ENCODE measurements around the gene ATPAF1.

ATPAF1 gene

DNA sequence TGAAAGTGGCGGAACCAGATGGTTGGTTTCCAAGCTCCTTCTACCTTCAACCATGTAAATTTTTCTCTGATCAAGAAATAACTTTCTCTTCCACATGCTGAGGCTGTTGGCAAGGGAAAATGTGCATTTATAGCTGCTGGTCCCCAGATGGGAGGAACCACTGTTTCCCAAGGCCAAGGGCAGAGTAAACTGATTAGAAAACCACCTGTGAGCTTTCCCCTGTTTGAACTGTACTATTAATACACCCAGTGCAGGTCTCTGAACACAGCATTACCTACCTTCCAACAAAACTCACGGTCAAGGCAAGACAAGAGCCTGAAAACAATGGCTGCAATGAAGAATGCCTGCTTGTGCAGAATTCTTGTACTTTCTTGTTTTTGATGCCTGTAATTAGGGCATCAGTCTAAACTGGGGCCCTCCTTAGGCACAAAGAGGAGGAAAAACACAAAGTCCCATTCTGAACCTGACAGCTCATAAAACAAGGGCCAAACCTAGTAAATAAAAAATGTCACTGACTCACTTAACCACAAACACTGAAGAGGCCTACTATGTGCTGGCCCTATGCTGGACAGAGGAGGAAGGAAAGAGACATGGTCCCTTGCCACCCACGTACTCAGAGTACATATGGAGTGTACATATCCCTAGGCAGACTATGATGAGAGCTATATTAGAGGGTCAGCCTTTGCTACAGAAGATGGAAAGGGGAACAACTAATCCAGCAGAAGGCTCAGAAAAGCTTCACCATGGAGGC is 66.7 kb downstream of the ATPAF1 start:
- H3K4me2 ChIP-seq (ENCODE audit: low read length) = no peak overlapping the region
- H2AK5ac ChIP-seq (ENCODE audit: low read length) = no peak overlapping the region
- no peak overlapping the region for H2AFZ ChIP-seq (ENCODE audit: insufficient read depth, low read length, poor library complexity)
- H3K4ac ChIP-seq (ENCODE audit: low read depth, low read length) = no peak overlapping the region
- H3K14ac ChIP-seq (ENCODE audit: low read length) = no peak overlapping the region
- H3K23ac ChIP-seq (ENCODE audit: low read length) = no peak overlapping the region
- no peak for DNase-seq
- no peak overlapping the region for H2BK12ac ChIP-seq (ENCODE audit: low read length)
- H3K9me3 ChIP-seq (ENCODE audit: insufficient read depth, low read depth, low read length) = peaks cover 2% of the 10 kb centered on the region
- peaks cover 8 to 14% of the 10 kb centered on the region in 2 experiments for H3K4me1 ChIP-seq (ENCODE audit: control insufficient read depth in 1 of 2, insufficient read depth in 2 of 2, low read length in 2 of 2)
- H4K91ac ChIP-seq (ENCODE audit: low read depth, low read length) = no peak overlapping the region
- no peak overlapping the region for H4K8ac ChIP-seq (ENCODE audit: low read depth, low read length)
- H3K79me1 ChIP-seq (ENCODE audit: low read length) = peaks cover 3% of the 10 kb centered on the region
- H3K79me2 ChIP-seq (ENCODE audit: control insufficient read depth, insufficient read depth, low read length, poor library complexity) = peaks cover 3% of the 10 kb centered on the region
- no peak overlapping the region for H3K18ac ChIP-seq (ENCODE audit: low read length)
- H3K27ac ChIP-seq (ENCODE audit: low read depth, low read length) = no peak overlapping the region
- no peaks in the 10 kb centered on the region for H3K27me3 ChIP-seq (ENCODE audit: insufficient read depth, low read length)
- H4K12ac ChIP-seq (ENCODE audit: low read depth, low read length) = no peak overlapping the region
- no peaks in the 10 kb centered on the region for H3K36me3 ChIP-seq (ENCODE audit: control insufficient read depth in 1 of 2, insufficient read depth in 2 of 2, low read length in 2 of 2)
- H3K9ac ChIP-seq (ENCODE audit: low read length) = no peak overlapping the region
- H2BK120ac ChIP-seq (ENCODE audit: insufficient read depth, low read length, poor library complexity) = no peak overlapping the region
- H3K4me3 ChIP-seq (ENCODE audit: low read depth, low read length) = no peak overlapping the region
- no peak overlapping the region for H2BK5ac ChIP-seq (ENCODE audit: low read depth, low read length, poor library complexity)
- WGBS (ENCODE audit: extremely low coverage, insufficient coverage, insufficient read length) = no CpG with 5 or more reads among the region's 3 CpGs

DNA sequence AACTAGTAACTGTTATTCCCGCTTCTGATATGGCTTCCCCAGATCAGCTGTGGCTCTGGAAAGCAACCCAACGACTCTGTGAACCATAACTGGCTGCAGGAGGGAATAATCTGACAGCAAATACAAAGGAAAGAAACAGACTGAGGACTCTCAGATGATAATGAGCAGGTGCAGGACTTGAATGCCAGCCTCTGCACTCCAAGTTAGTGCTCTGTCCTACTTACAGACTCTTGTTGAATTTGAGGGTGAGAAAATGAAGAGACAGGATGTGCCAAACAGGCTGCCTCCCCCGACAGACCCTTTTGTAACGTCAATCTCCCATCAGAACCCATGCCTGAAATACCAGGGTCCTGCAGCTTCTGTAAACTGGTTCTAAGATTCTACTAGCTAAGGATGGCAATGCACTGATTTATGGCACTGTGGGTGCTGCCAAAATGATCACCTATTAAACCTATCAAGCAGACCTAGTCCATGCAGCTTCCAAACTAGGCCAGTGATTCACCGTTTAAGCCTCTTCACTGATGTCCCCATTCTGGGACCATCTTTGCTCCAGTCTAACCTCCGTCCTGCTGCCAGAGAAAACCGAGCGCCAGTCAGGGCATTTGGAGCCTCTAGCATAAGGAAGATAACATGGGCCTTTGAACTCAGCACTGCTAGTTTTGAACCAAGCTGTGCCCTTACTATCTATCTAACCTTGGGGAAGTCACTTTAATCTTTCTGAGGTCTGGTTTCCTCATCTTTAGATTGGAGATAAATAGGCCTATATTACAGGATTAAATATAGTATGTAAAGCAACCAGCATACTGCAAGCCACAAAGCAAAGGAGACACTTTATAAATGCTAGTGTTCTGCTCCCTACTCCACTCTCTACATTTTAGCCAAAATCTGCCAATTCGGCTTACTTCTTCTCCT is 68.8 kb downstream of the ATPAF1 start:
- no peak overlapping the region for H3K23ac ChIP-seq (ENCODE audit: low read length)
- 100% methylated on average over 1 of the region's 9 CpGs for WGBS (ENCODE audit: extremely low coverage, insufficient coverage, insufficient read length)
- H3K79me2 ChIP-seq (ENCODE audit: control insufficient read depth, insufficient read depth, low read length, poor library complexity) = peaks cover 3% of the 10 kb centered on the region
- no peak overlapping the region for H4K8ac ChIP-seq (ENCODE audit: low read depth, low read length)
- no peak overlapping the region for H3K4ac ChIP-seq (ENCODE audit: low read depth, low read length)
- no peak overlapping the region for H2BK120ac ChIP-seq (ENCODE audit: insufficient read depth, low read length, poor library complexity)
- H3K9me3 ChIP-seq (ENCODE audit: insufficient read depth, low read depth, low read length) = peaks cover 2% of the 10 kb centered on the region
- H2BK5ac ChIP-seq (ENCODE audit: low read depth, low read length, poor library complexity) = no peak overlapping the region
- H3K4me1 ChIP-seq (ENCODE audit: control insufficient read depth in 1 of 2, insufficient read depth in 2 of 2, low read length in 2 of 2) = peaks cover 8 to 14% of the 10 kb centered on the region in 2 experiments
- H4K91ac ChIP-seq (ENCODE audit: low read depth, low read length) = no peak overlapping the region
- H2AFZ ChIP-seq (ENCODE audit: insufficient read depth, low read length, poor library complexity) = no peak overlapping the region
- no peak overlapping the region for H2BK12ac ChIP-seq (ENCODE audit: low read length)
- H3K14ac ChIP-seq (ENCODE audit: low read length) = no peak overlapping the region
- no peak overlapping the region for H4K12ac ChIP-seq (ENCODE audit: low read depth, low read length)
- peaks cover 3% of the 10 kb centered on the region for H3K79me1 ChIP-seq (ENCODE audit: low read length)
- DNase-seq = no peak
- peaks cover 0 to 4% of the 10 kb centered on the region in 2 experiments for H3K36me3 ChIP-seq (ENCODE audit: control insufficient read depth in 1 of 2, insufficient read depth in 2 of 2, low read length in 2 of 2)
- H3K4me3 ChIP-seq (ENCODE audit: low read depth, low read length) = peak overlapping the region; percentile 29
- no peak overlapping the region for H2AK5ac ChIP-seq (ENCODE audit: low read length)
- no peak overlapping the region for H3K18ac ChIP-seq (ENCODE audit: low read length)
- no peak overlapping the region for H3K4me2 ChIP-seq (ENCODE audit: low read length)
- no peaks in the 10 kb centered on the region for H3K27me3 ChIP-seq (ENCODE audit: insufficient read depth, low read length)
- no peak overlapping the region for H3K27ac ChIP-seq (ENCODE audit: low read depth, low read length)
- H3K9ac ChIP-seq (ENCODE audit: low read length) = no peak overlapping the region

DNA sequence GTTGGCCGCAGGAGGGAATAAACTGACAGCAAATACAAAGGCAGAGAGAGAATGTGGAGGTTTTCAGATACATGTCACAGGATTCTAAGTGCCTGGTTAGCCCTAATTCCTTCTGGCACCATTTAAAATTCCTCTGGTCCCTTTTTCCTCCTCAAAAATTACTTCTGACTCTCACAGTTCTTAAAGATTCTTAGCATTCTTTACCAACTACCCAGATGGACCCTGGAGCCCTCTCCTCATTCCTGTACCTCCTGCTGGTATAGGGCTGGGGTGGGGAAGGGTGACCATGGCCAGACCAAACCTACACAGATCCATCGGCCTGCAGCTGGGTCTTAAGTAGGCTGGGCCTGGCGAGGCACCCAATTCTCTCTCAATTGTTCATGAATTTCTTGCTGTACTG is 71.3 kb downstream of the ATPAF1 start:
- Histone ChIP-seq H3K4ac (ENCODE audit: low read depth, low read length) (no peak overlapping the region), H3K23ac (ENCODE audit: low read length) (no peak overlapping the region), H4K12ac (ENCODE audit: low read depth, low read length) (no peak overlapping the region), H4K8ac (ENCODE audit: low read depth, low read length) (no peak overlapping the region), H2BK12ac (ENCODE audit: low read length) (no peak overlapping the region), H2AK5ac (ENCODE audit: low read length) (no peak overlapping the region), H3K79me2 (ENCODE audit: control insufficient read depth, insufficient read depth, low read length, poor library complexity) (no peaks in the 10 kb centered on the region), H2BK120ac (ENCODE audit: insufficient read depth, low read length, poor library complexity) (no peak overlapping the region), H3K79me1 (ENCODE audit: low read length) (no peaks in the 10 kb centered on the region), H3K27me3 (ENCODE audit: insufficient read depth, low read length) (no peaks in the 10 kb centered on the region), H2BK5ac (ENCODE audit: low read depth, low read length, poor library complexity) (no peak overlapping the region), H3K14ac (ENCODE audit: low read length) (no peak overlapping the region), H3K4me1 (ENCODE audit: control insufficient read depth in 1 of 2, insufficient read depth in 2 of 2, low read length in 2 of 2) (peaks cover 0 to 6% of the 10 kb centered on the region in 2 experiments), H3K4me2 (ENCODE audit: low read length) (no peak overlapping the region), H3K4me3 (ENCODE audit: low read depth, low read length) (no peak overlapping the region), H3K9ac (ENCODE audit: low read length) (no peak overlapping the region), H3K18ac (ENCODE audit: low read length) (no peak overlapping the region), H3K36me3 (ENCODE audit: control insufficient read depth in 1 of 2, insufficient read depth in 2 of 2, low read length in 2 of 2) (peaks cover 11% of the 10 kb centered on the region in 2 experiments), H4K91ac (ENCODE audit: low read depth, low read length) (no peak overlapping the region), H2AFZ (ENCODE audit: insufficient read depth, low read length, poor library complexity) (no peak overlapping the region), H3K27ac (ENCODE audit: low read depth, low read length) (peak overlapping the region; percentile 49), H3K9me3 (ENCODE audit: insufficient read depth, low read depth, low read length) (no peaks in the 10 kb centered on the region)
- no CpG with 5 or more reads among the region's 3 CpGs for WGBS (ENCODE audit: extremely low coverage, insufficient coverage, insufficient read length)
- peak; percentile 55 to 81 for DNase-seq

DNA sequence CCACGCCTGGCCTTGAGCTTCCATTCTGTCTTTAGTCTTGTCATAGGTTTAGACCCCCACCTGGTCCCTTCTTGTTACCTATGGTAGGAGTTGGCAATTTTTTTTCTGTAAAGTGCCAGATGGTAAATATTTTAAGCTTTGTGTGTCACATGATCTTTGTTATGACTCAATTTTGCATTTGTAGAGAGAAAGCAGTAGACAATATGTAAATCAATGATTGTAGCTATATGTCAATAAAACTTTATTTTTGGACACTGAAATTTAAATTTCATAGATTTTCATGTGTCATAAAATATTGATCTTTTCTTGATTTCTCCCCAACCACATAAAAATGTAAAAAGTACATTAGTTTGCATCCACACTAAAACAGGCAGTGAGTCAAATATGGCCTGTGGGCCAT is 72.1 kb downstream of the ATPAF1 start:
- H3K23ac ChIP-seq (ENCODE audit: low read length) = no peak overlapping the region
- no peak overlapping the region for H3K14ac ChIP-seq (ENCODE audit: low read length)
- H4K12ac ChIP-seq (ENCODE audit: low read depth, low read length) = no peak overlapping the region
- H2BK120ac ChIP-seq (ENCODE audit: insufficient read depth, low read length, poor library complexity) = no peak overlapping the region
- no peak overlapping the region for H3K18ac ChIP-seq (ENCODE audit: low read length)
- no peak overlapping the region for H3K9ac ChIP-seq (ENCODE audit: low read length)
- H4K91ac ChIP-seq (ENCODE audit: low read depth, low read length) = no peak overlapping the region
- peaks cover 14 to 17% of the 10 kb centered on the region in 2 experiments for H3K36me3 ChIP-seq (ENCODE audit: control insufficient read depth in 1 of 2, insufficient read depth in 2 of 2, low read length in 2 of 2)
- H3K79me2 ChIP-seq (ENCODE audit: control insufficient read depth, insufficient read depth, low read length, poor library complexity) = no peaks in the 10 kb centered on the region
- H3K4me3 ChIP-seq (ENCODE audit: low read depth, low read length) = no peak overlapping the region
- no peak overlapping the region for H3K4me2 ChIP-seq (ENCODE audit: low read length)
- H3K79me1 ChIP-seq (ENCODE audit: low read length) = no peaks in the 10 kb centered on the region
- peaks cover 0 to 6% of the 10 kb centered on the region in 2 experiments for H3K4me1 ChIP-seq (ENCODE audit: control insufficient read depth in 1 of 2, insufficient read depth in 2 of 2, low read length in 2 of 2)
- H3K27me3 ChIP-seq (ENCODE audit: insufficient read depth, low read length) = no peaks in the 10 kb centered on the region
- H3K4ac ChIP-seq (ENCODE audit: low read depth, low read length) = no peak overlapping the region
- no peak overlapping the region for H2AK5ac ChIP-seq (ENCODE audit: low read length)
- no peak overlapping the region for H2BK5ac ChIP-seq (ENCODE audit: low read depth, low read length, poor library complexity)
- no peaks in the 10 kb centered on the region for H3K9me3 ChIP-seq (ENCODE audit: insufficient read depth, low read depth, low read length)
- no peak for DNase-seq
- WGBS (ENCODE audit: extremely low coverage, insufficient coverage, insufficient read length) = no CpG with 5 or more reads among the region's 1 CpG
- no peak overlapping the region for H4K8ac ChIP-seq (ENCODE audit: low read depth, low read length)
- no peak overlapping the region for H2BK12ac ChIP-seq (ENCODE audit: low read length)
- H2AFZ ChIP-seq (ENCODE audit: insufficient read depth, low read length, poor library complexity) = no peak overlapping the region
- H3K27ac ChIP-seq (ENCODE audit: low read depth, low read length) = no peak overlapping the region
